ENCODE measurements around the gene NACC2. TPM values are rescaled to one million over a fixed set of nuclear protein-coding genes. Genes with fewer than 3 reads are reported as not detected.
A peak's percentile ranks its signal among the peaks of the same experiment; 100 is the strongest.

The NACC2 gene
- polyA plus RNA-seq, 1 donor from 2014 or later, result 0.78 TPM

GRCh38 chr9:136013524-136014034, 81.5 kb downstream of the NACC2 start:
- no peaks in the 10 kb centered on the region for H3K36me3 Mint-ChIP-seq
- H3K4me3 Mint-ChIP-seq, result no peak overlapping the region
- no peaks in the 10 kb centered on the region for H3K4me1 Mint-ChIP-seq
- no peak overlapping the region for H3K27ac Mint-ChIP-seq
- no peaks in the 10 kb centered on the region for H3K9me3 Mint-ChIP-seq
- peaks cover 7% of the 10 kb centered on the region for H3K27me3 Mint-ChIP-seq

DNA sequence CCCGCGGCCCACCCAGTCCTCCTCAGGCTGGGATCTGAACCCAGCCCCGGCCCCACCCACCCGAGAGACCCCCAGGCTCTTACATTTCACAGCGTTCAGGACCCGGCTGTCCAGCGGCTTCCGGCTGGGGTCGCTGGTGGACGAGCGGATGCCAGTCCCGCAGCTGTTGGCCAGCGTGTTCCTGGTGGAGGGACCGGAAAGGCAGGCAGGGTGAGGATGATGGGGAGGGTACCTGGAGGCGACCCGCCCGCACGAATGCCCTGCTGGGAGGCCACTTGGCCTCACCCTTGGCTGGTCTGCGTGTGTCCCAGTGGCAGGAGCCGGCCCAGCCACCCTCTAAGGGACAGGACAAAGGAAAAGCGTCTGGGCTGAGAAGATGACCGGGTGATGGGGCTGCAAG, 82.0 kb downstream of the NACC2 start:
- Mint-ChIP-seq H3K4me1 (no peaks in the 10 kb centered on the region), H3K27ac (no peak overlapping the region), H3K36me3 (no peaks in the 10 kb centered on the region), H3K4me3 (no peak overlapping the region), H3K27me3 (peaks cover 7% of the 10 kb centered on the region), H3K9me3 (no peaks in the 10 kb centered on the region)

DNA sequence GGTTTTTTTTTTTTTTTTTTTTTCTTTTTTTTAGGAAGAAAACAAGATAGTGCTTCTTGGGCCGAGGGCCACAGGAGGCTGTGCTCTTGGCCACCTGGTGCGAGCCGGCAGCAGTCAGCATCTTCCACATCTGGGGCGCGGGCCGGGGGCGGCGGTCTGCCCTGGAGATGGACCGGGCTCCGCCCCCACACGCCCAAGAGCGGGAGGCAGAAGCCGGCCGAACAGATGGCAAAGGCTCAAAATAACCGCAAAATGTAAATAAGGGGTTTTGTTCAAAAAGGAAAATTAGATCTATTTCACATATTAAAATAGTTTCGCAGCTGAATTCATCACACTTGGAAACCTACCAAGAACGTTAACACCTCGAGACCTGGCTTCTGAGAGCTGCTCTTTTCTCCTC, 82.4 kb downstream of the NACC2 start:
- H3K9me3 Mint-ChIP-seq, result no peaks in the 10 kb centered on the region

DNA sequence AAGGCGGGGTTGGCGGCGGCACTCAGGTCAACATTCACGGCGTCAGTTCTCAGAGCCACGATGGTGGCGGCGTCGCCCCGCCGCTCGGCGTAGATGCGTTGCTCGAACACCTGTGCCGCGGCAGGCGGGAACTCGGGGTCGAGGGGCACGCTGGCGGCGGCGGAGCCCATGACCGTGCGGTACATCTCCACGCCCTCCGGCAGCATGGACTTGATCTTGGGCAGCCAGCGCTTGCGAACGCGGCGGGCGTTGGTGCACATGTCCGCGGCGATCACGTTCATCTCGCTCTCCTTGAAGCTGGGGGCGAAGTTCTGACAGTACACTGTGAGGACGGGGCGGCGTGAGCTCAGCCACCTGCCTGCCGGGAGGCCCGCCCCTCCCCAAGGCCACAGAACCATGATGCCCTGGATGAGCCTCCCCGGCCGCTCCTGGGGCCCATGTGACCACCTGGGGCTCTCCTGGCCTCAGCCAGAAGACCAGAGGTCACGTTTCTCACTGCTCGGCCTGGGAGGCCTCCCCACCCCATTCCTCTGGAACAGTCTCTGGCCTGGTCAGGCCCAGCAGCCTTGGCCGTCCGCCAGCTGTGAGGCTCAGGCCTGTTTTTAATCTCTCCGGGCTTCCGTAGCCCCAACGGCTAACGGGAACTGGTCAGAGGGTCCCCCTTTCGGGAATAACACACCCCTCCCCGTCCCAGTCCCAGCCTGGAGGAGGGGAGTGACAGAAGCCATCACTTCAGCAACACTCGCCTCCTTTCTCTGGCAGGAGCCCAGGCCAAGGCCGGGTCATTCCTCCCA, 83.2 kb downstream of the NACC2 start:
- Mint-ChIP-seq H3K4me1 (no peaks in the 10 kb centered on the region), H3K36me3 (no peaks in the 10 kb centered on the region), H3K9me3 (no peaks in the 10 kb centered on the region), H3K27me3 (peaks cover 7% of the 10 kb centered on the region), H3K4me3 (no peak overlapping the region), H3K27ac (no peak overlapping the region)

More for the DNA sequence above, 82.4 kb downstream of the NACC2 start:
- Mint-ChIP-seq H3K4me3 (no peak overlapping the region), H3K27me3 (peaks cover 7% of the 10 kb centered on the region), H3K4me1 (no peaks in the 10 kb centered on the region), H3K36me3 (no peaks in the 10 kb centered on the region), H3K27ac (no peak overlapping the region)

- H3K27ac Mint-ChIP-seq, result no peak overlapping the region
- no peaks in the 10 kb centered on the region for H3K36me3 Mint-ChIP-seq
- H3K4me3 Mint-ChIP-seq, result no peak overlapping the region
- no peaks in the 10 kb centered on the region for H3K9me3 Mint-ChIP-seq
- H3K4me1 Mint-ChIP-seq, result no peaks in the 10 kb centered on the region
- H3K27me3 Mint-ChIP-seq, result peaks cover 7% of the 10 kb centered on the region
Observed at GRCh38 chr9:136011376-136011702, 83.8 kb downstream of the NACC2 start.

GRCh38 chr9:136010615-136011361, 84.3 kb downstream of the NACC2 start:
- H3K27ac Mint-ChIP-seq, result no peak overlapping the region
- peaks cover 7% of the 10 kb centered on the region for H3K27me3 Mint-ChIP-seq
- no peaks in the 10 kb centered on the region for H3K36me3 Mint-ChIP-seq
- H3K4me3 Mint-ChIP-seq, result no peak overlapping the region
- H3K4me1 Mint-ChIP-seq, result no peaks in the 10 kb centered on the region
- no peaks in the 10 kb centered on the region for H3K9me3 Mint-ChIP-seq

GRCh38 chr9:136010176-136010575, 84.9 kb downstream of the NACC2 start:
- H3K4me1 Mint-ChIP-seq, result no peaks in the 10 kb centered on the region
- H3K4me3 Mint-ChIP-seq, result no peak overlapping the region
- no peaks in the 10 kb centered on the region for H3K36me3 Mint-ChIP-seq
- peaks cover 7% of the 10 kb centered on the region for H3K27me3 Mint-ChIP-seq
- no peaks in the 10 kb centered on the region for H3K9me3 Mint-ChIP-seq
- H3K27ac Mint-ChIP-seq, result peak overlapping the region in 1 of 3 donors; percentile 86

GRCh38 chr9:136009516-136009915, 85.6 kb downstream of the NACC2 start:
- peak overlapping the region in 1 of 3 donors; percentile 86 for H3K27ac Mint-ChIP-seq
- no peak overlapping the region for H3K4me3 Mint-ChIP-seq
- no peaks in the 10 kb centered on the region for H3K36me3 Mint-ChIP-seq
- peaks cover 6% of the 10 kb centered on the region for H3K27me3 Mint-ChIP-seq
- no peaks in the 10 kb centered on the region for H3K4me1 Mint-ChIP-seq
- no peaks in the 10 kb centered on the region for H3K9me3 Mint-ChIP-seq

- Mint-ChIP-seq H3K27ac (peak overlapping the region in 1 of 3 donors; percentile 53), H3K9me3 (no peaks in the 10 kb centered on the region), H3K4me3 (no peak overlapping the region), H3K27me3 (peaks cover 2% of the 10 kb centered on the region), H3K36me3 (no peaks in the 10 kb centered on the region), H3K4me1 (no peaks in the 10 kb centered on the region)
Observed at GRCh38 chr9:136008693-136008997, 86.4 kb downstream of the NACC2 start.

DNA sequence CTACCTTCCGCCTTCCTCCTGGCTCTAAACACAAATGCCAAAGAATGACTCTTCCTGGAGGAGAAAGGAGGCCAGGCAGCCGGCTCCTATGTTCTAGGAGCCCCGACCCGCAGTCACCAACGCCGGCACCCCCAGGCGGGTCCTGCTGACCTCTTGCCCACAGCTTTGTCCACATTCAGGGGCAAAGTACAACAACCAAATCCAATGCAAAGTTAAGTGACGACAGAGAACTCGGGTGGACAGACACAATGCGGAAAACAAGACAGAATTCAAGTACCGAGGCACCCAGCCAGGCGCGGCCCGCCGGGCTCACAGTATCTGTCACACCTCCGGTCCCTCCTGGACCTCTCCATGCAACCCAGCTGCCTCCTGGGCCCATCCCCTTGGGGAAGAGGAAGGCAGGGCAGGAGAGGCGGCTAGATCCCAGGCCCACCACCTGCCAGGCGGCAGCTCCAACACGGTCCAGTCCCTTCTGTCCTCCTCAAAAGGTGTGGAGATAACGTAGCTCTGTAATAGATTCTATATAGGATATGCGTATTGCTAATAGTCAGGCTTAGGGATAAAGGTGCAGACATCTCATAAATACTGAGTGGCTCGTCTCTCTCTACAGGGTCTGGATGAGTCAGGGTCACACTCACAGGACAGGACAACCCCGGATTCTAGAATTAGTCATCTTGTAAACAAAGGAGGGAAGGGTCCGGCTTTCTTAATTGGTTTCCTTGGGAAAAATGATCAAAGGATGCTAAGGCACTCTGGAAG, 87.0 kb downstream of the NACC2 start:
- Mint-ChIP-seq H3K27me3 (peaks cover 2% of the 10 kb centered on the region), H3K36me3 (no peaks in the 10 kb centered on the region), H3K27ac (peak overlapping the region in 1 of 3 donors; percentile 53), H3K9me3 (no peaks in the 10 kb centered on the region), H3K4me3 (no peak overlapping the region), H3K4me1 (no peaks in the 10 kb centered on the region)

DNA sequence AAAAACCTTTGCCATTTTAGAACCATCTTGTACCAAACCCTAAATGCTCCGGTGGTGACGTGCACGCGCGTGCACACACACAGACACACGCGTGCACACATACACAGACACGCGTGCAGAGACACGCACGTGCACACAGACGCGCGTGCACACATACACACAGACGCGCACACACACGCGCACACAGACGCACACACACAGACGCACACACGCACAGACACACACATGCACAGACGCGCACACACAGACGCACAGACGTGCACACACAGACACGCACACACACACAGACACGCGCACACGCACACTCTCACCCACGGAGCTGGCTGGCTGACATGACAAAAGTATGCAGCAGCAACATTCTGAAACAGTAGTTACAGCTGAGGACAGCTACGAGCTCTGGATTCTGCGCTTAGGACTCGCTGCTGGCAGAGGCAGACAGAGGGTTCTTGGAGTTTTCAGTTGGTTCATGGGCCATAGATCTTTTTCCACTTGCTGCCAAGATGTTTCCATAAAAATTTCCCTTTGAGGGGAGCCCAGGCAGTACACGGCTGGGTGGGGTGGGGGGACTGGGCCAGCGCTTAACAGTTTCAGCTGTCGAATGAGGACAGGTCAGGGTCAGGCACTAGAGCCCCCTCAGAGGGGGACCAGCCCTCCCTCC, 87.7 kb downstream of the NACC2 start:
- Mint-ChIP-seq H3K36me3 (no peaks in the 10 kb centered on the region), H3K4me1 (no peaks in the 10 kb centered on the region), H3K9me3 (no peaks in the 10 kb centered on the region), H3K4me3 (no peak overlapping the region), H3K27me3 (peaks cover 2% of the 10 kb centered on the region), H3K27ac (peak overlapping the region in 1 of 3 donors; percentile 53)

GRCh38 chr9:136006169-136006568, 88.9 kb downstream of the NACC2 start:
- H3K4me3 Mint-ChIP-seq, result no peak overlapping the region
- peaks cover 6% of the 10 kb centered on the region for H3K27me3 Mint-ChIP-seq
- no peaks in the 10 kb centered on the region for H3K9me3 Mint-ChIP-seq
- H3K4me1 Mint-ChIP-seq, result no peaks in the 10 kb centered on the region
- no peak overlapping the region for H3K27ac Mint-ChIP-seq
- no peaks in the 10 kb centered on the region for H3K36me3 Mint-ChIP-seq

DNA sequence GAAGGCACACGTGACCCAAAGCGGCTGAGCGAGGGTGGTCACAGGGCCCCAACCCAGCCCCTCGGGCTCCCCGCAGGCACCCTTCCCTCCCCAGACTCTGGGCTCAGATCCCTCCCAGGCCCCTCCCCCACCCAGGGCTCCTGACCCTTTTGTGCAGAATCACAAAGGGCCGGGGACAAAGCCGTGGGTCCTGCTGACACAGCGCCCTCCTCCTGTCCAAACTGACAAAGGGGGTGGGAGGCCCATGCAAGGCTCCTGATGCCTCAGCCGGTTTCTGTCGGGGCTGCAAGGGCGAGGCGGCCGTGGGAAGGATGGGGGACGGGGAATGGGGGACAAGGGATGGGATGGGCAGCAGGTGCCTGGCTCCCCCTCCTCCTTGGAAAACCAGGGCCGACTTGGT, 90.4 kb downstream of the NACC2 start:
- Mint-ChIP-seq H3K9me3 (no peaks in the 10 kb centered on the region), H3K27me3 (peaks cover 6% of the 10 kb centered on the region), H3K27ac (no peak overlapping the region), H3K4me3 (no peak overlapping the region), H3K4me1 (no peaks in the 10 kb centered on the region), H3K36me3 (no peaks in the 10 kb centered on the region)

DNA sequence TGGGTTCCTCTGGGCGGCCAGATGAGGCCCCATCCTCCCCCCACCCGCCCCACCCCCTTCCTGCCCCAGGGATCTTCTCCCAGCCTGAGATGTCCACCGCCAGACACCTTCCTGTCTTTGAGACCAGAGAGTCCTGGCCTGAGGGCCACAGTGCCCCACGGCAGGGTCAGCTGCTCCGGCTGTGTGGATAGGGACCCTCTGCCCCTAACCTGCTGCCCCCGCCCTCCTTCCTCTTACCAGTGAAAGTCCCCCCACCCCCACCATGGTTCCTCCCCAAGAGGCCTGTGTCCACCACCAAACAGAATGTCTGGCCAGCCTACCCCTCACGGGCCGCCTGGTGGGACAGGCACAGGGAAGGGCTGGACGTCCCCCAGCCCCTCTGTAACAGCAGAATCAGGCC, 90.9 kb downstream of the NACC2 start:
- Mint-ChIP-seq H3K4me1 (no peaks in the 10 kb centered on the region), H3K4me3 (no peak overlapping the region), H3K27ac (no peak overlapping the region), H3K9me3 (no peaks in the 10 kb centered on the region), H3K36me3 (no peaks in the 10 kb centered on the region), H3K27me3 (peaks cover 6% of the 10 kb centered on the region)
